ACHN (cell line): ENCODE measurements around the gene ANXA4.
"Not testable (repeated sequence)": the region's sequence is repeated elsewhere in the genome, so short reads cannot be mapped to it uniquely, and the experiment has no call there.

ENCODE experiments used
- DNase-seq: peaks from one replicate; pipeline ENCODE4 v3.0.0-alpha.2; 2015
- in situ Hi-C: cut with HindIII; loops from 2 replicates; pipeline ENCODE4 v1.10.0; 2017; ENCODE audit warnings: low sequenced_read_pairs, low pct_ligation_motif_present, low pct_unique_long_range_greater_than_20kb

ANXA4 gene

GRCh38 chr2:69790601-69790959 is 48.6 kb downstream of the ANXA4 start:
- in situ Hi-C loops = no loop called here
- DNase-seq = no peak

GRCh38 chr2:69791045-69791444 is 49.1 kb downstream of the ANXA4 start:
- in situ Hi-C loops = no loop called here
- DNase-seq = no peak

- DNase-seq = no peak
- in situ Hi-C loops = no loop called here
Measured at GRCh38 chr2:69796174-69796573, 54.2 kb downstream of the ANXA4 start.

- in situ Hi-C loops = no loop called here
- DNase-seq = no peak
Measured at GRCh38 chr2:69797235-69797634, 55.3 kb downstream of the ANXA4 start.

DNA sequence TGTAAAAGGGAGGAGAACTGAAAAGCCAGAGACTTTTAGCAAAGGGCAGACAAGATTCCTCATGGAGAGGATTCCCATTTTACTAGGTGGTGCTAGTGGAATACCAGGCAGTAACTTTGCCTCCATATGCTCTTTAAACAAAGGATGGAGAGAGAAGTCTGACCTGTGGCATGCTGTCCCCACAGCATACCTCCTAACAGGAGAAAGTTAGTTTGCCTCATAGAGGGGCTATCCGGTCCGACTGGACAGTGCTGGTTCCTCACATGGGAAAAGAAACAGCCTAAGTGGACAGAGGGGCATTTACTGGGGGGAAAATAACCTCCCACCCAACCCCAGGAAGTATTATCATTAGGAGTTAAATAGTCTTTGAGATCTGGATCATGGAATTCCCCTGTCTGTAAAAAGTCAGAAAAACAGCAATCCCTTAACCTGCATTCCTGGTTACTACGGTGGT is 55.9 kb downstream of the ANXA4 start:
- DNase-seq = no peak

GRCh38 chr2:69798290-69798908 is 56.5 kb downstream of the ANXA4 start:
- in situ Hi-C loops = no loop called here
- peak; percentile 47 for DNase-seq

More for the DNA sequence above, 55.9 kb downstream of the ANXA4 start:
- in situ Hi-C loops = no loop called here

- in situ Hi-C loops = no loop called here
- DNase-seq = no peak
Measured at GRCh38 chr2:69798909-69799526, 57.1 kb downstream of the ANXA4 start.

GRCh38 chr2:69801745-69802290 is 59.9 kb downstream of the ANXA4 start:
- DNase-seq = no peak
- in situ Hi-C loops = no loop called here

GRCh38 chr2:69802781-69803367 is 60.9 kb downstream of the ANXA4 start:
- in situ Hi-C loops = not testable (repeated sequence)

DNA sequence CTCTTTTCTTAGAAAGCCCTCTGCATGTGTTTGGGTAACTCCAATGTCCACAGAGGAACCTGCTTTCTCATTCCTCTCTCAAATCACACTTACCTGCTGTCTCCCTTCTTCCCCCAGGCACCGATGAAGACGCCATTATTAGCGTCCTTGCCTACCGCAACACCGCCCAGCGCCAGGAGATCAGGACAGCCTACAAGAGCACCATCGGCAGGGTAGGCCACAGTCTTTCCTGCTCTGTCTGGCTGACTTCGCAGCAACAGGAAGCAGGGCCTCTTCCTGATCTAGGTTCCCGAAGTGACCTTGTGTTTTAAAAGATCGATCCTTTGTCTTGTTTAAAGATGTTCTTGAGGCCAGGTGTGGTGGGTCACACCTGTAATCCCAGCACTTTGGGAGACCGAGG is 62.5 kb downstream of the ANXA4 start:
- no peak for DNase-seq
- in situ Hi-C loops = no loop called here

More at GRCh38 chr2:69802781-69803367, 60.9 kb downstream of the ANXA4 start:
- DNase-seq = not testable (repeated sequence)

- no peak for DNase-seq
- in situ Hi-C loops = no loop called here
Measured at GRCh38 chr2:69805887-69806286, 64.0 kb downstream of the ANXA4 start.

DNA sequence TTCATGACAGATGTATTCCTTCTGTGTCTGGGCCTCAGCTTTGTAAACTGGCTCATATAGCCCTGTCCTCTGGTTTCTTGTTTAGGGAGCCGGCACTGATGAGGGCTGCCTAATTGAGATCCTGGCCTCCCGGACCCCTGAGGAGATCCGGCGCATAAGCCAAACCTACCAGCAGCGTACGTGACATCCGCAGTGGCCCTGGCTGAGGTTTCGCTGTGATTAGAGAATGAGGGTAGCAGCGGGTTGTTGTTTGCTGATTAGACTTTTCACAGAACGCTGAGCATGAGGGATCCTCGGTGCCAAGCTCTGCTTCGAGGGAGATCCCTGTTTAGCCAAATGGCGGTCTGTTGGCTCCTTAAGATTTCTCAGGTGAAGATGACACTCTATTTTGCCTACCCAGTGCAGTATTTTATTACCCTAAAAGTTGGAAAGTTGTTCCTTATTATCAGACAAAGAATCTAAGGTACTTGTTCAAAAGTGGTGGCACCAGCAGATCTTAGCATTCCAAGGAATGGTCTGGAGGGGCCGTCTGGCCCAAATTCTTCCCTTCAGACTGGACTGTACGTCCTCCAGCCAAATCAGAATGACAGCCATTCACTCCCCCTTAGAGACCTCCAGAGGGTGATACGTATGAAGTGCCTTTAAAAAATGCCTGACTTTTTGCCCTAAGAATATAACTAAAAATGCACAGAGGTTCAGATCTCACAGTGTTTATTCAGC is 66.0 kb downstream of the ANXA4 start:
- in situ Hi-C loops = no loop called here
- no peak for DNase-seq

GRCh38 chr2:69810550-69810949 is 68.6 kb downstream of the ANXA4 start:
- in situ Hi-C loops = no loop called here
- DNase-seq = no peak

DNA sequence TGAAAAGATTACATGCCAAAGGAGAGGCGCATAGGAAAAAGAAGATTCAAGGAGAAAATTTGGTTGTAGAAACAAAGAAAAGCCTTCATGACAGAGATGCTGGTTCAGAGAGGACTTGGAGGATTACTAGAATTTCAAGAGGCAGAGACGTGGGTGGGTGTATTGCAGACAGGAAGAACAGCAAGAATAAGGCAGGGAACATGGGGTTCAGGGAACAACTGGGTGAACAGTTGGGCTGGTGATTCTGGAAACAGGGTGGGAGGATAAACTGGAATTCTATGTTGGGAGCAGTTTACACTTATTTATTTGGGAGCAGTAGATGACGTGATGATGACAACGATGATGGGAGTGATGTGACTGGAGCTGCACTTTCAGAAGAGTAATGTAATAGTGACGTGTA is 69.1 kb downstream of the ANXA4 start:
- DNase-seq = no peak
- in situ Hi-C loops = no loop called here

- in situ Hi-C loops = no loop called here
- DNase-seq = no peak
Measured at GRCh38 chr2:69811591-69811990, 69.7 kb downstream of the ANXA4 start.

DNA sequence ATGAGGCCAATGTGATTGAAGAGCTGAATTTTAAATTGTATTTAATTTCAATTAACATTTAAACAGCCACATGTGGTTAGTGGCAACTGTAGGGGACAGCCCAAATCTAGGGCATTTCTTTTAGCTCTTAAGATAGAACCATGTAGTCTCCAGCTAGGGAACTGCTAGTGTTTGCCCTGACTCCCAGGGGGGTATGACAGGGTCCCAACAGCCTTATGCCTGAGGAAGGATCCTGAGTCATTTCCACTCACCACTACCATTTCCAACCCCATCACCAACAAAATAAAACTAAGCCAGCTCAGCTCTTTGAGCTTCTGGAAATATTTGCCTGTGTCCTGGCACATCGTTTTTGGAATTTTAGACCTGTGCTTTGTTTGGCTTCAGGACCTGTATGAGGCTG is 73.8 kb downstream of the ANXA4 start:
- DNase-seq = no peak
- in situ Hi-C loops = no loop called here

DNA sequence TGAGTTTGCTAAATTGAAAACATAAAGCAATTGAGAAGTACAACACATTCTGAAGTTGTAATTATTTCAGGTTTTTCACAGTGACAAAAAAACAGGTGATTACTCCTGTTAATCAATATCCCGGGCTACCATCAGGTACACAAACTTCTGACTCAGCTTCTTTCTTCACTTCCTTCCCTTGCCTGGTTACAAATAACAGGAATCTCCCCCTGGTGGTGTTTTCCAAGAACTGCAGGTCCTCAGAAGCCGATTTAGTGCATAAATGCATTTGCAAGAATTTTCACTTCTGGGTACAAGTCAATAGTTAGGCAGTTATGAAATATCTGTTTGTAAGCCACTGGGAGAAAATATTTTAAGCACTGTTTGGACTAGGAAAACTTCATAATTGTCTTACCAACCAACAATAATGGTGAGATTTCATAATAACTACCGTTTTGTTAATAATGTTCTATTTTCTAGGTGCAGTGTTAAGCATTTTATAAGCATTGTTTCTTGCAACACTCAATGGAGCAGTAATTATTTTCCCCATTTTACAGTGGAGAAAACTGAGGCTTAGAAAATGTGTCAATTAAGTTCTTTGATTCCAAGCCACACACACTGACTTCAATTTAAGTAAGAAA is 75.1 kb downstream of the ANXA4 start:
- in situ Hi-C loops = no loop called here
- DNase-seq = peak; percentile 93

DNA sequence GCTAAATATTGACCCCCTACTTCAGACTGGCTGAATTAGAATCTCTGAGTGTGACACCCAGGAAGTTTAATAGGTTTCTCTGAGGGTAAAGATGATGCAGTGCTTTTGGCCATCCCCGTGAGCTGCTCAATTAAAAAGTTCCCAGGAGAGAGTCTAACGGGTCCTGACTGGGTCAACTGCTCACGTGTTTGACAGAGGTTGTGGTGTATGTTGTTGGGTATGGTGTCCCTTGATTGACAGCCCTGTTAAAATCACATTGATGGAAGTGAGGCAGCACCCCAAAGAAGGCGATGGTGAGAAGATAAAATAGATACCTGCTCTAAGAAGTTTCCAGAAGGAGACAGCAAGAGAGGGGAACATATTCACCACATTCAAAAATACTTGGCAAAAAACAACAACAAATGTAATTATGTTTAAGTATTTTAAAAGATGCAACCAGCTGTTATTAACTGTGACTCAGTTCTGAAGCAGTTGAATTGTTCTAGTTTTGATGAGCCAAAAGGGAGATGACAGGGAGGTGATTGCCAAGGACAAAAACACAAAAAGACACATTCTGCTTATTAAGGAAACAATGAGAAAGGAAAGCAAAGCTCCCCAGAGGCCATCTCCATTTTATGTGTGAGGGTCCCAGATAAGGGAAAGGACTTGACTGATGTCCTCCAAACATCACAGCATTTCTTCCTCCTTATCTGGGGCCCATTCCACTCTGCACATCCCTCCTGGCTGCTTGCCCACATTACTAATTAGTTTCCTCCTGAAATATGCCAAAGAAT is 76.0 kb downstream of the ANXA4 start:
- in situ Hi-C loops = no loop called here
- no peak for DNase-seq
